NCI-H1436 treated with DMSO at 0.1 percent for 48 hours (cell line): ENCODE measurements around the gene HOXA5.

ENCODE experiments used
- DNase-seq: peaks from one replicate; lab custom pipeline; 2025; lab: John Stamatoyannopoulos, UW

Gene HOXA5

DNA sequence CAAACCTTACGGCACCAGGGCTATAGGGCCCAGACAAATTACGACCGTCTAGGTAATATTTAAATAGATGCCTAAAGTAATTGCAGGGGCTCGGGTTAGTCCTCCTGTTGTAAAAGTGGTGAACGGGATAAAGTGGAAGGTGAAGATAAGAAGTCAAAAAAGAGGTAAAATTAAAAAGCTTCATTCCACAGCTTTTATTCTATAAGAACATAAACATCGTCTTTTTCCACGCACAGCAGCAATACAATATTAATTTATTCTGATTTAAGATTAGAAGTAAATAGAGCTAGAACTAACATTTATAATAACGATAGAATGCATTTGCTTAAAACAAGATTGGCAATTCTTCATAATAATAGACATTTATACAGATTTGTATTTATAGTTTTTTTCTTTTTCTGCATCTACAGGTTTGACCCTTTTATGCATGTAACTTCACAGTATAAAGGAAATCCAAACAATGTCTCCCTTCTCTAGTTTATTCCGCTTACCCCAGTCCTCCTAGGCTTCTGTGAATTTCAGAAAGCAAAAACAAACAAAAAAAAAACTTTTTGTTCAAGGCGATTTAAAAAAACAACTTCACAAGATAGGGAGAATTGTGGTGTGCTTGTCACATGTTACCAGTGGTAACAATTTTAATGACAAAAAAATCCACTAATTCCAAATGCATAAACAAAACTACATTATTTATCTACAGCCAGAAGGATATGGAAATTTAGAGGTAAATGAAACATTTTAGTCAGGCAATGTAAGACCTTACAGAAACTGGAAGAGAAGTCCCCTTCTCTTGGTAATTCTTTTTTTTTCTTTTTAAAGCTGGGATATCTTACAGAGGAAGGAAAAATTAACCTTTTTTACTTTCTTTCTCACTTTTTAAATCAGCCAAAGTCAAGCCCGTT, 27.2 kb upstream of the HOXA5 start:
- no peak for DNase-seq

DNA sequence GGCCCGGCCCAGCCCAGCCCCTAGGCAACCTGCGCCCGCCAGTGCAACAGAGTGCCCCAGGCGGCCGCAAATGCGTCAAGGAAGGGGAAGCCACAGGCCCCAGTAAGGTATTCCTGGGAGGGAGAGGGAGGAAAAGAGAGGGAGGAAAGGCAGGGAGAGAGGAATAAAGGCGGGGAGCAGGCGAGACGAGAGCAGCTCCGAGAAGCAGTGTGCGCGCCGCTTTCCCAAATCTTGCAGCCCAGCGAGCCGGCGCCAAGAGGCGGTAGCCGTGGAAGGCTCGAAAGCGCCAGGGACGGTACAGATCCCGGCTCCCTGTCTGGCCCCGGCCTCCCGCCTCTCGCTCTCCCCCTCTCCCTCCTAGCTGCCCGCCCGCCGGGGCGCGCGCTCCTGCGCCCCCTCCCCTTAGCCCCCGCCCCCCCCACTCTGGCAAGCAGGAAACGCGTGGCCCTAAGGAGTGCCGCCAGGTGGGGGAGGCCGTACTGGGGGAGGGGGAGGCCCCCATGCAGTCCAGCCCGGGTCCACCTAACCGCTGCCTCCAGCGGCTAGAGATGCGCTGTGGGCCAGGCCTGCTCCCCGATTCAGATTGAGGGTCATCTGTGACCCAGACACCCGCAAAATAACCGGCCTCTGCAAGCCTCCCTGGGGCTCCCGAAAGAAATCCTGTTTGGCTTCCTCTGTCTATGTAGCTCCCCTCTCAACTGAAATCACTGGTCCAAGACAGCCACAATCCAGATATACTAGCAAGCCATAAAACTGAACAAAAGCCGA, 26.4 kb upstream of the HOXA5 start:
- DNase-seq = no peak

DNA sequence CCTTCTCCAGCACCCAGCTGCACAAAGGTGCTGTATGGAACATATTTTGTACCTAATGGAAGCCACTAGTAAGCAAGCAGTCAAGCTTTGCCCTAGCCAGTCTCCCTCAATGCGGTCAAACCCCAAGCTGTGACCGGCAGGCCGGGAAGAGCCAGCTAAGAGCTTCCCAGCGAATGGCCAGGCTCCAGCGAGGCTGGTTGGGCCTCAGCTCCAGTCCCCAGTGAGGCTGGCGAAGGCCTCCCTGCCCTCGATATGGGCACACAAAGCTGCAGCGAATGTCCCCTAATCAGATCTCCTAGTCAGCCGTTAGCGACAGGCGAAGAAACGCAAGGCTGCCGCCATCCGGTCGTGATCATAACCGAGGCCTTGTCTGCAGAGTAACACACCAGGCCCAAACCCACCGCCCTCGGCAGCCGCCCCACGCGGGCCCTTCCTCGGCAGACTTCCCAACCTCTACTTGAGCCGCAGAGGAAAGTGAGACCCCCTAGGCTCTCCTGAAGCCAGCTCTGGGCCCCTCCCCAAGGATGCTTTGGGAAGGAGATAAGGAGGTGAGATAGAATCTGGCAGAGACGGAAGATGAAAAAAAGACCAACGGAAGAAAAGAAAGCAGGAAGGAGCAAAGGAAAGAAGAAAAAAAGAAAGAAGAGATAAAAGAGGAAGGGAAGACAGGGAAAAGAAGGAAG, 24.9 kb upstream of the HOXA5 start:
- DNase-seq = no peak

DNA sequence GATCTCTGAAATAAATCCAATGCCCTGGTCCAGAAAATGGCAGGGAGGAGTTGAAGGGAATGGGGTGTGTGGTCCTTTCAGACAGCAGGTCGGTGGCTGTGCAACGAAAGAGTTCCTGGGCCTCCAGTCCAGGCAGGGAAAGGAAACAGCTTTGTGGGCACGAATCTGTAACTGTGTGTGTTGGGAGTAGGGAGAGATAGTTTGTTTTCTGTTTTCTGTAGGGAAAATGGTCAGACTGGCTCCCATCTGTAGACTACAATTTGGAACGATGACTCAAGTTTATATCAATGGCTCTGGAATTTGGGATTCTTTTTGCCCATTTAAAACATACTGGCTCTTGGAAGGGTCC, 24.4 kb upstream of the HOXA5 start:
- DNase-seq = no peak

DNA sequence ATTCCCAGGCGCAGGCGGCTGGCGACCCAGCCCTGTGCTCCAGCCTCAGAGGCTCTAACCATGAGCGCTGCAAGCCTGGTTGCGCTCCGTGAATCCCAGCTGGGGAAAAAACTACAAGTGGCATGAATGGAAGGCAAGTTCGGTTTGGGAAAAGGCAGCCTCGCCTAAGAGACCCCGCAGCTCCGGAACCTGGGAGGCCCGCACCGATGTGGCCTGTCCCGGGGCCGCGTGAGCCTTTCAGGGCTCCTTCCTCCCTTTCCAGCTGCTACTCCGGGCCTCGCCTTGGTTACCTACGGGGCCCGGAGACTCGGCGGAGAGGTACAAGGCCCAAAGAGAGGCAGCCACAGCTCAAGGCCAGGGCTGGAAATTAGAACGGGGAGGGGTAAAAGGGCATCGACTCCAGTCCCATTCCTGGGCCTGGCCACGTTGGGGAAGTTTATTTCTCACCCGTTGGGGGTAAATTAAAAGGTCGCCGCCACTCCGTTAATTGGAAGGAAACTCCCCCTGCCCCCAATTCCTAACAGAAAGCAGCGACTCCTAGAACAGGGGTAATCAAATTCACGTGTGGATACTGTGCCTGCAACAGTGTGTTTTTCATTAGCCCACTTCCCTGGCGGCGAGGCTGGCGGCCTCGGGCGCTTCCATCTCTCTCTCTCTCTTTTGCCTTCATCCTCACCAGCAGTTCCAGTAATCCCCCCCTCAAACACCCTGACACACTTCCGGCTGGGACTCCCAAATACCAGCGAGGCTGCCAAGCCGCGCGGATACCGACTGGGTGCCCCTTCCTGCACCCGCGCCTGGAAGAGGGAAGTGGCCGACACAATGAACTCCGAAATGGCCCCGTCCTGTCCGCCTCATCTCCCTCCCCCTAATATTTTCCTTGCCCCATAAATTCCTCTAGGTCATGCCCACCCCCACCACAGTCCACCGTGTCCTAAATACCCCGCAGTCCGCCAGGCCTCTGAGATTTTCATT, 23.3 kb upstream of the HOXA5 start:
- no peak for DNase-seq

DNA sequence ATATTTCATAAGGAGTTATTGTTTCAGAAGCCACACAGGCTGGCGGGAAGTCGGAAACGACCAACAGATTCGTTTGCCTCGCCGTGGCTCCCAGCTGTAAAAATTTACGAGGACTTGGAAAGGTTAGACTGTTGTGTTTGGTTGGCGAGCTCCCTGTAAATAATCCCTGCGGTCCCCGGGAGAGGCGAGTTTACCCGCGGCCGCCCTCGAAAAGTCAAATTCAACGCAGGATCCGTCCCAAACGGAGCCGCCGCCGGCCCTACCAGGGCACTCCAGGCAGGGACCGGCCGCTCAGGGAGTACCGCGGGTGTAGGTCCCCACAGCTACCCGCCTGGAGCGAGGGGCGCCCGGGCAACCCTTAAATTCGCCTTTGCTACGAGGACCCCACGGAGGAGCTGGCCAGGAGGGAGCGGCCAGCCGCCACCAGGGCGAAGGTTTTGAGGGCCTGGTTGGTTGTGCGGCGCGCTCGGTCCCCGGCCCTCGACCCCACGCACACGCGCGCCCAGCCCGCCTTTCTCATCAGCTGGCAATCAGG, 22.6 kb upstream of the HOXA5 start:
- DNase-seq = no peak

DNA sequence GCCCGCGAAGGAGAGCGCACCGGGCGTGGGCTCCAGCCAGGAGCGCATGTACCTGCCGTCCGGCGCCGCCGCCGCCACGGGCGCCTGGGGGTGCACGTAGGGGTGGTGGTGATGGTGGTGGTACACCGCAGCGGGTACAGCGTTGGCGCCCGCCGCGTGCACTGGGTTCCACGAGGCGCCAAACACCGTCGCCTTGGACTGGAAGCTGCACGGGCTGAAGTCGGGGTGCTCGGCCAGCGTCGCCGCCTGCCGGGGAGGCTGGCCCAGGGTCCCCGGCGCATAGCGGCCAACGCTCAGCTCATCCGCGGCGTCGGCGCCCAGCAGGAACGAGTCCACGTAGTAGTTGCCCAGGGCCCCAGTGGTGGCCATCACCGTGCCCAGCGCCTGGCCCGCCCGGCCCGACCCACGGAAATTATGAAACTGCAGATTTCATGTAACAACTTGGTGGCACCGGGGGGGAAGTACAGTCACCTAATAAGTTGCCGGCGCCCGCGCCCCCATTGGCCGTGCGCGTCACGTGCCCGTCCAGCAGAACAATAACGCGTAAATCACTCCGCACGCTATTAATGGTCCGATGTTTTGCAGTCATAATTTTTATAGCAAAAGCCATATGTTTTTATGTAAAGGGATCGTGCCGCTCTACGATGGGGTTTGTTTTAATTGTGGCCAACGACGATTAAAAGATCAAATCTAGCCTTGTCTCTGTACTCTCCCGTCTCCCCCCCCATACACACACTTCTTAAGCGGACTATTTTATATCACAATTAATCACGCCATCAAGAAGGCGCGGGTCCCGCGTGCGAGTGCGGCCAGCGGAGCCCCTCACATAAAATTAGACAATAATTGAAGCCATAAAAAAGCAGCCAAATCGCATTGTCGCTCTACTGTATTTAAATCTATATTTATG, 21.9 kb upstream of the HOXA5 start, which contains the start of gene HOXA9:
TSS of gene HOXA9 (minus strand) at position 449 of the 907 bp plus-strand sequence. CDS start at position 369, 80 bp downstream.
- no peak for DNase-seq

DNA sequence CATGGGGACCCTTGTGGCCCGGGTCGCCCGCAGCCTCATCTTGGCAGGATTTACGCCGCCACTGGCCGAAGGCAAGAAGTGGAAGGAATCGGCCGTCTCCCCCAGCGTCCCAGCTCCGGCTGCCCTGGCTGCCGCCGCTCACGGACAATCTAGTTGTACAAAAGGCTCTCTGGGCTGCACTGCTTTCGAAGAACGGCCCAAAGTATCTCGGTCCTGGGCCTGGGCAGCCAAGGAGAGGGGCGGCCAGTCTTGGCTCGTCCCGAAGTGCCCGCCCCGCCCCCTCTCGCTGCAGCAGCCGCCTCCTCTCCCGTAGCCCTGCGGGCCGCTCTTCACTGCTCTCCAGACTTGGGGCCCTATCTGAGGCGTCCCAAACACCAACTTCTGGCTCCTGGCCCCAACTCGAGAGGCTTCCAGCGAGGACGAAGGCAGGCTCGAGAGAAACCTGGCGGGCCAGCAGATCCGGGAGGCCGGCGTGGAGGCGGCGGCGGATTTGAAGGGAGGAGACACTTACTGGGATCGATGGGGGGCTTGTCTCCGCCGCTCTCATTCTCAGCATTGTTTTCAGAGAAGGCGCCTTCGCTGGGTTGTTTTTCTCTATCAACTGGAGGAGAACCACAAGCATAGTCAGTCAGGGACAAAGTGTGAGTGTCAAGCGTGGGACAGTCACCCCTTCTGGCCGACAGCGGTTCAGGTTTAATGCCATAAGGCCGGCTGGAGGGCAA, 21.0 kb upstream of the HOXA5 start:
- no peak for DNase-seq

DNA sequence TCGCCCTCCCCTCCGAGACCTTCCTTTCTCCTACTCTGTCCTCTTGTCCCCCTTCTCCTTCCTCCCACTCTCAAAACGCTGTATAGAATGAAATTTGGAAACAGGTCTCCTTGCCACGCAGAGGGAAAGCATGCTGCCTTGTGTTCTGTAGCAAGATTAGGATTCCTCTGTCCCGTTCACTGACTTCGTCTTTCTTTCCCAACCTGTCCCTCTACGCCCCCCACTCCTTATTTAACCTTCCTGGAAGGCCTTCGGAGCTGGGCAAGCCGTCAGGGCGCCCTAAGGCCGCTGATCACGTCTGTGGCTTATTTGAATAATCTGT, 20.5 kb upstream of the HOXA5 start:
- DNase-seq = no peak

DNA sequence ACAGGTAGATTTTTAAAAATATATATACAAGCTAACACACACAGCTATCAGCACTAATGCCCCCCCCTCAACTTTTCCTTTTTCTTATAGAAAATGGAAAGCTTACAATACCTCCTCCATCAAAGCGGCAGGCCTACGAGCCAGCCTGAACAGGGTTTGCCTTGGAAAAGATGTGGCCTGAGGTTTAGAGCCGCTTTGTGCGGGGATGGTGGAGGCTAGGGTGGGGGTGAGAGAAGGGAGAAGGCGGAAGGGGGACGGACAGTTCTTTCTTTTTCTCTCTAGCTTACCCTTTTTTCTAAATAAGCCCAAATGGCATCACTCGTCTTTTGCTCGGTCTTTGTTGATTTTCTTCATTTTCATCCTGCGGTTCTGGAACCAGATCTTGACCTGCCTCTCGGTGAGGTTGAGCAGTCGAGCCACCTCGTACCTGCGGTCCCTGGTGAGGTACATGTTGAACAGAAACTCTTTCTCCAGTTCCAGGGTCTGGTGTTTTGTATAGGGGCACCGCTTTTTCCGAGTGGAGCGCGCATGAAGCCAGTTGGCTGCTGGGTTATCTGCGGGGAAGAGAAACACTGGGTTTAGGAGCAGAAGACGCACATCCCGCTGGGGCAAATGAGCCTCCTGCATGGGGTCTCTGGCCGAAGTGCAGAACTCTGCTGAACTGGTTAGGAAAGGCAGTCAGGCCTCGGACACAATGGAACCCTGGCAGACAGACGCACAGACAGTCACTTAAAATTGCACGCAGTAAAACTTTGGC, 20.0 kb upstream of the HOXA5 start:
- no peak for DNase-seq

DNA sequence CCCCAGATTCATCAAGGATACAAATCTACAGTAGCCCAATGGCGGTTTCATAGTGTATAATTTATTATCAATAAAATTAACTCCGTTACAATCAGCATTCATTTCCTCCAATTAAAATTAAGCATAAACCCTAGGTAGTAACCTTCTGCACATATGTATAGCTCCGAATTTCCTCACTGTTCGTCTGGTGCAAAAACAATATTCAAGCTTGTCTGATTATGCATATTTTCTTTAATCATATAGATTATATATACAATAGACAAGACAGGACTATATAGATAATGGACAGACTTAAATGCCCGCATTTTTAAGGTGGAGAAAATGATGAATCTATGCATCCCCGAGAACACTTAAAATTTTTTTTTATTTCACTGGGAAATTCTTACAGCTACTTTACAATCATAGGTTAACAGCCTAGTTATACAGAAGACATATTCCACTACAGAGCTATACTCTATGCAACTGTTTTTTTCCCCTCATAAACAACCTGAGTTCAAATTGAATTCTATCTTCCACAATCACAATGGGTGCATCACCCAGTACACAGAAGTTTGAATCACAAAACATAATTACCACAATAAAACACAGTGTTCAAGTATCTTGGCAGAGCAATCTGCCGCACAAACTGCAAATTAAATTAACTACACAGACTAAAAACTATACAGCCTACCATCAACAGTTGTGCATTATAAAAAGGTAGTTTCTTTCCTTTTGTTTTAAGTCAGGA, 19.2 kb upstream of the HOXA5 start:
- DNase-seq = no peak

DNA sequence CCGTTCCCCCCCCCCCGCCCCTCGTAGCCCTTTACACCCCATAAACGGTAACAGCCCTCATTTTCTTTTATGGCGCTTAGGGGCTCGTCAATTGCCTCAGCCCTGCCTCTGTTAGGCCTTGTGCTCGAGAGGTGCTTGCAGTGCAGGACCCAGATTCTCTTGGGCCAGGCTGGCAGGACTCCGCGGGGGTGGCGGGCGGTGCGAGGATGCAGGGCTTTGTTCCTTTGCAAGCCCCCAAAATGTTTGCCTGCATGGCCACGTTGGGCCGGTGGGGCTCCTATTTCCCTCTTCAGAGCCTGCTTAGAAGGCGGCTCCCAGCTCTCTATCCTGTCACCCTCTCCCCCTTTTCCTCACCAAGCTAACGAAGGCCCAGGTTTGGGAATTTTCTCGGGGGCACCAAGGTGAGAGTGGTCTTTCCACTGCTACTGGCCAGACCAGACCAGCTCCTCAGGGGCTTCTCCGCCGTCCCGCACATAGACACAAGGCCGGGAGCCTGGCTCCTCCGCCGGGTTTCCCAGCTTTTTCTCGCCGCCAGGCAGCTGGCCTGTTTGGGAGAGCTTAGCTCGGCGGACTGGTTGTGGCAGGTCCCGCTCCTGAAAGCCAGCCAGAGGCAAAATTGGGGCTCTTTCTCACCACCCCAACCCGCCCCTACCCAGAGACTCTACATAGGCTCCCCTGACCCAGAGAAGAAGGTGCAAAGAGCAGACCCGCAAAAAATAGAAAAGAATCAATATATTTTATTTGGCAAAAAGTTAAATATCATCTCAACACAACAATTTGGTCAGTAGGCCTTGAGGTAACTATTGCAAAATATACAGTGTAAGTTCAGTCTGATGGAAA, 18.5 kb upstream of the HOXA5 start:
- DNase-seq = no peak

DNA sequence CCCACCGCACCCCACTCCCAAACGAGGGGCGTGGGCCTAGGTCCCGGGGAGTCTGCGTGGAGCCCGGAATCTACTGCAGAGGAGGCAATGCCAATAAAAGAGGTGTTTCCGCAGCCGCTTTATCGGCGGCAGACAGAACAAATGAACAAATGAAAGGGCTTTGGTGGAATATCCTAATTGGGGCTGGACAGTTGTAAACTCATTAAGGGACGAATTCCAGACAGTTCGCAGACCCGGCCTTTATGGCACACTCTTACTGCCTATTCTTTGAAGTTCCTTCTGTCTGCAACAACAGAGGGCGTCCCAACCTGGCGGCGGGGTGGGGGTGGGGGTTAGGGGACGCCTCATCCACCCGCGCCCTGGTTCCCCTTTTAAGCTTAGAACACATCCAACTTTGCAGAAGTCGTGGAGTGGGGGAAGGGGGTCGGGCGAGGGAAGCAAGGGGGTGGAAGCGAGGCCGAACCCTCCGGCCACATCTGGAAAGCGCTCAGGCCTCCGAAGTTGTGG, 17.8 kb upstream of the HOXA5 start:
- DNase-seq = no peak

DNA sequence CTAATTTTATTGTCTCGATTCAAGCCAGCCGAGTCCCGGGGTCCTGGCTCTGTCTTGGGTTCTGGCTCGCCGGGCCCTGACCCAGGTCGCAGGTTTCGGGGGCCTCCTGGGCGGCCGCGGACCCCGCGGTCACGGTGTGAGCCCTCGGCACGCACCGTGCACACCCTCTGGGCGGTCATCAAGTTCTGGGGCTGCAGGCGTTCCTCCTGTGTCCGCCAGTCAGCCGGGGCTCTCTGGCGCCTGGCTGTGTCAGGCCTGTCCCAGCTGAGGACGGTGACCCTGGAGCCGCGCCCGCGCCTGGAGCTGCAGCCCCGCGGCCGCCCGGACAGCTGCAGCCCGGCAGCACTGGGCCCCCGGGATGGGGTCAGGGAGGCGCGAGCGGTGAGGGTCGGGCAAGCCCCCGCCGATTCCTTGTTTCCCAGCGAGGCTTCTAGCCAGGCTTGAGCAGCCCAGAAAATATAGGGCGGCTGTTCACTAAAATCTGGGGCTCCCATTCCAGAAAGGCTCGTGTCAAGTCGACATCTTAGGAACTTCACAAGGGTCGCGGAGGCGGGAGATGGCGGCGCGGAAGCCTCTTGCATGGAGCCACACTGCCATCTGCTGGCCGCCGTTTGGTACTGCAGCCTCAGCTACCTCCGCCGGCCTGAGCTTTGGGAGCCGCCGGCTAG, 17.2 kb upstream of the HOXA5 start:
- DNase-seq = no peak

DNA sequence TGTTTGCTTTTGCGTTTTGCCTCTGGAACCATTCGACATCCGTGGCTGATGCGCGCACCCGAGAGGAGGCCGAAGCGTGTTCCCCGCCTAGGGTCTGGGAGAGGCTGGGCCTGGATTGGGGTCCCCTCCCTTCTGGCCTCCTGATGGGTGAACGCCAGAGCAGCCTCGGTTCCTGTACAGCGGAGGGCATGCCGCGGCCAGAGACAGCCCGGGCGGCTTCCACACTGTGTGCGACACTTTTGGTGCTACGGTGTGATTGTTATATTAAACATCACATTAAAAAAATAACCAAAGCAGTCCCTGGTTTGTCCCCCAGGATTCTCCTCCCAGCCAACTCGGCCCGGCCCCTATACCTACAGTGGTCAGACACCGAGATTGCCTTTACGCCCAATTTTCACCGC, 16.7 kb upstream of the HOXA5 start:
- DNase-seq = no peak
